ENCODE data around the gene SMAD5.

DNA sequence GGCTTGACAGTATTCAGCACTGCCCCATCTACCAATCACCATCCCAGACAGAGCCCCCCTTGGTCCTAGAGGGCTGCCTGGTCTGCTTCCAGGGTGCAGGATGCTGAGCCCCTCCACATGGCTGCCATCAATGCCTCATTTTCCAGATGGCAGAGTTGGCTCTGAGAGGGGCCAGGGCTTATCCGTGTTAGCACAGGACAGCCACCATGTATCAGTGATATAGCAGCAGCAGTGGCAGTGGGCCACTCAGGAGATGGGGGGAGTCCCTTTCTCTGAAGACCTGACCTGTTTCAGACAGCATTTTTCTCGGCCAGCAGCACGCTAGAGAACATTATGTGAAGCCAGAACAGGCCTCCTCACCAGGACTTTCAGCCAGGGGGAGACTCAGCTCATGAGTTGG lies 61.9 kb downstream of the SMAD5 start:
- TF ChIP-seq EZH2 (IDR thresholded peaks at IDR 0.05) (no peak), POLR2AphosphoS5 (IDR thresholded peaks at IDR 0.05; ENCODE audit: borderline replicate concordance, low read depth, low read length) (no peak)
